Mesenchymal stem cell (in vitro differentiated cells and primary cell): Measurements from ENCODE around the gene ARPP21.

Experiments used
- DNase-seq: peaks from one replicate; pipeline ENCODE4 v3.0.0-alpha.2; 2013
- H2AFZ ChIP-seq: one replicate; pipeline ENCODE4 v1.6.1; 2013; ENCODE audit warnings: low read depth, mild to moderate bottlenecking, control low read depth, inconsistent platforms, low read length, moderate library complexity
- H2AK5ac ChIP-seq: 2 replicates; pipeline ENCODE4 v1.6.1; 2013; ENCODE audit warnings: low read length, moderate library complexity, mild to moderate bottlenecking, inconsistent platforms; ENCODE audit not compliant: severe bottlenecking
- H2BK120ac ChIP-seq: one replicate; pipeline ENCODE4 v1.6.1; 2013; ENCODE audit warnings: low read depth, mild to moderate bottlenecking, inconsistent platforms, low read length, moderate library complexity
- H2BK12ac ChIP-seq, 2 experiments: one replicate each; pipeline ENCODE4 v1.6.1; 2013; ENCODE audit warnings: inconsistent platforms in 2 of 2, low read length in 2 of 2, mild to moderate bottlenecking in 2 of 2, moderate library complexity in 2 of 2, control low read depth in 1 of 2
- H2BK15ac ChIP-seq: one replicate; pipeline ENCODE4 v1.6.1; 2013; ENCODE audit warnings: mild to moderate bottlenecking, low read depth, inconsistent platforms; ENCODE audit not compliant: poor library complexity, severe bottlenecking
- H2BK5ac ChIP-seq: 2 replicates; pipeline ENCODE4 v1.6.1; 2013; ENCODE audit warnings: low read depth, mild to moderate bottlenecking, low read length, control low read depth, inconsistent platforms; ENCODE audit not compliant: poor library complexity, severe bottlenecking
- H3K14ac ChIP-seq, 2 experiments: one replicate each; pipeline ENCODE4 v1.6.1; 2013; ENCODE audit warnings: inconsistent platforms in 2 of 2, low read length in 2 of 2, control low read depth in 1 of 2, mild to moderate bottlenecking in 1 of 2, moderate library complexity in 1 of 2
- H3K18ac ChIP-seq, 2 experiments: one replicate each; pipeline ENCODE4 v1.6.1; 2013; ENCODE audit warnings: inconsistent platforms in 2 of 2, low read length in 2 of 2, control low read depth in 1 of 2, low read depth in 1 of 2, mild to moderate bottlenecking in 1 of 2
- H3K23ac ChIP-seq, 2 experiments: one replicate each; pipeline ENCODE4 v1.6.1; 2013; ENCODE audit warnings: inconsistent platforms in 2 of 2, low read length in 2 of 2, mild to moderate bottlenecking in 2 of 2, moderate library complexity in 2 of 2, control low read depth in 1 of 2
- H3K27ac ChIP-seq: 2 replicates; pipeline ENCODE4 v1.5.1; 2013; ENCODE audit warnings: mild to moderate bottlenecking, moderate library complexity, low read length, control low read depth, inconsistent platforms; ENCODE audit not compliant: poor library complexity, severe bottlenecking
- H3K27me3 ChIP-seq, 2 experiments: 2 replicates each; pipeline versions ENCODE4 v1.6.1 to v1.7.0; 2013; ENCODE audit warnings: low read length in 2 of 2, mild to moderate bottlenecking in 2 of 2, moderate library complexity in 2 of 2, control low read depth in 1 of 2, inconsistent platforms in 1 of 2; ENCODE audit not compliant: control insufficient read depth in 1 of 2, insufficient read depth in 1 of 2
- H3K36me3 ChIP-seq, 2 experiments: 2 replicates each; pipeline versions ENCODE4 v1.6.1 to v1.7.0; 2013; ENCODE audit warnings: low read length in 2 of 2, control low read depth in 1 of 2, inconsistent platforms in 1 of 2, low read depth in 1 of 2, mild to moderate bottlenecking in 1 of 2; ENCODE audit not compliant: insufficient read depth in 2 of 2, control insufficient read depth in 1 of 2
- H3K4ac ChIP-seq, 2 experiments: one replicate each; pipeline ENCODE4 v1.6.1; 2013; ENCODE audit warnings: inconsistent platforms in 2 of 2, low read length in 2 of 2, mild to moderate bottlenecking in 2 of 2, moderate library complexity in 2 of 2, control low read depth in 1 of 2, low read depth in 1 of 2
- H3K4me1 ChIP-seq: 2 replicates; pipeline ENCODE4 v1.6.1; 2013; ENCODE audit warnings: low read depth, low read length, control low read depth; ENCODE audit not compliant: control insufficient read depth, insufficient read depth
- H3K4me2 ChIP-seq: 2 replicates; pipeline ENCODE4 v1.6.1; 2013; ENCODE audit warnings: low read length, mild to moderate bottlenecking, inconsistent platforms; ENCODE audit not compliant: poor library complexity, severe bottlenecking
- H3K4me3 ChIP-seq, 2 experiments: 2 replicates each; pipeline versions ENCODE4 v1.5.1 to v1.7.0; 2013; ENCODE audit warnings: low read length in 2 of 2, mild to moderate bottlenecking in 2 of 2, control low read depth in 1 of 2, low read depth in 1 of 2; ENCODE audit not compliant: insufficient read depth in 1 of 2
- H3K79me1 ChIP-seq: replicated peaks from 2 replicates; pipeline ENCODE4 v1.6.1; 2013; ENCODE audit warnings: mild to moderate bottlenecking, control low read depth, low read length, inconsistent platforms; ENCODE audit not compliant: poor library complexity, severe bottlenecking
- H3K9ac ChIP-seq: 2 replicates; pipeline ENCODE4 v1.7.0; 2013; ENCODE audit warnings: mild to moderate bottlenecking, low read length, moderate library complexity
- H3K9me3 ChIP-seq: 2 replicates; pipeline ENCODE4 v1.7.0; 2013; ENCODE audit warnings: mild to moderate bottlenecking, low read length; ENCODE audit not compliant: control insufficient read depth
- H4K8ac ChIP-seq: one replicate; pipeline ENCODE4 v1.6.1; 2013; ENCODE audit warnings: inconsistent platforms, mild to moderate bottlenecking, low read length, moderate library complexity
- H4K91ac ChIP-seq: one replicate; pipeline ENCODE4 v1.6.1; 2013; ENCODE audit warnings: mild to moderate bottlenecking, low read length, inconsistent platforms
- WGBS: methylation state at CpG from one replicate; pipeline ENCODE4 v1.1.7; 2013; ENCODE audit warnings: mixed read lengths; 5-methylcytosine and 5-hydroxymethylcytosine counted together

ARPP21 gene

GRCh38 chr3:35638980-35639253 lies 408 bp upstream of the ARPP21 start:
- no peak for DNase-seq

DNA sequence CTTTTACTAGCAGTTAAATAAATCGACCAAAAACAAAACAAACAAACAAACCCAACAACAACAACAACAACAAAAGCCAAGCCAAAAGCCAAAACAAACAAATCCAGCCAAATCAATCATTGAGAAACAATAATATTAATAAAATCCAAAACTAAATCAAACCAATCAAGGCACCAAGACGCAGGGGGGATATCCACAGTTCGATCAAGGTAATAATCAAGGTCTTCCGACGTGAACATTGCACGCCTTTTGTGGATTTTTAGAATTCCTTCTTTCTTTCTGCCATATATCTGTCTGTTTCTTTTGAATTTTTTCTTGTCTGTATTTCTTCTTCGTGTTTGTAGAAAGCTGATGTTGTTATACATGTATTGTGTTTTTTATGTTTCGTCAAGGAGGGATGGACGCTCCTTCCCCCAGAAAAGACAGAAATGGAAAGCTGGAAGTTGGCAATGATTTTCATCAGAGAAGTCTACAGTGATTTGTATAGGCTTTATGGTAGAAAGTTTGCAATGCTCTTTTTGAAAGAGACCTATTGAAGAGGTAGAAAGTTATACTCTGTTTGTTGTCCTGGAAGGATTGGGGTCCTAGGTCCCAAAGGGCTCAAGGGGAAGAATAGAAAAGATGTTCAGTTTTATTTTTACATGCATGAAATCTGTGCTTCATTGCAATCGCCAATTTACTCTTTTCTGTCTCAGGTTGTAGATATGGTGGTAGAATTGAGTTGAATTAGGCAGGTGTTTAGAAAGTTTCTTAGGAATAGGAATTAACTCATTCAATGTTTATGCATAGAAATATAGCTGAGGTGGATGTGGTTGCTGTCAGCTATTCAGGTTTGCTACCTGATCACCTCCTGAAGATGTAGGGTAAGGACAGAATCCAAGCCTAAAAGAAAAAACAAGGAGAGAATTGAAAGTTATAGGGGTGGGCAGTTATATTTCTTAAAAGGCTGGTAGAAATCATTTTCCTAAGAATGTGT lies 1.2 kb downstream of the ARPP21 start:
- 63% methylated on average over 10 of the region's 10 CpGs for WGBS
- Histone ChIP-seq H2AFZ (no peak overlapping the region), H3K9me3 (no peaks in the 10 kb centered on the region), H3K9ac (no peak overlapping the region), H3K18ac (no peak overlapping the region), H2AK5ac (no peak overlapping the region), H4K91ac (no peak overlapping the region), H3K4me2 (peak overlapping the region; percentile 76), H3K27ac (no peak overlapping the region), H4K8ac (no peak overlapping the region), H3K4me3 (peak overlapping the region; percentile 72 to 73), H2BK15ac (no peak overlapping the region), H2BK5ac (no peak overlapping the region), H2BK120ac (no peak overlapping the region), H3K4ac (no peak overlapping the region), H2BK12ac (no peak overlapping the region), H3K36me3 (no peaks in the 10 kb centered on the region), H3K27me3 (peaks cover 0 to 46% of the 10 kb centered on the region in 2 experiments), H3K79me1 (no peaks in the 10 kb centered on the region), H3K14ac (no peak overlapping the region), H3K4me1 (peaks cover 11% of the 10 kb centered on the region), H3K23ac (no peak overlapping the region)
- DNase-seq, result no peak

More at GRCh38 chr3:35638980-35639253, 408 bp upstream of the ARPP21 start:
- Histone ChIP-seq H3K18ac (peak overlapping the region in 1 of 2 experiments; percentile 8), H3K23ac (peak overlapping the region in 1 of 2 experiments; percentile 72), H3K14ac (no peak overlapping the region), H3K4me2 (peak overlapping the region; percentile 76), H3K27ac (no peak overlapping the region), H2AFZ (peak overlapping the region; percentile 3), H3K4me1 (peaks cover 11% of the 10 kb centered on the region), H4K8ac (no peak overlapping the region), H3K4me3 (peak overlapping the region; percentile 72 to 73), H2AK5ac (no peak overlapping the region), H2BK5ac (no peak overlapping the region), H3K4ac (no peak overlapping the region), H4K91ac (no peak overlapping the region), H2BK15ac (peak overlapping the region; percentile 40), H3K36me3 (no peaks in the 10 kb centered on the region), H2BK120ac (no peak overlapping the region), H3K9me3 (no peaks in the 10 kb centered on the region), H3K27me3 (peaks cover 0 to 46% of the 10 kb centered on the region in 2 experiments), H2BK12ac (no peak overlapping the region), H3K9ac (no peak overlapping the region), H3K79me1 (no peaks in the 10 kb centered on the region)
- WGBS, result 23% methylated on average over 21 of the region's 21 CpGs

DNA sequence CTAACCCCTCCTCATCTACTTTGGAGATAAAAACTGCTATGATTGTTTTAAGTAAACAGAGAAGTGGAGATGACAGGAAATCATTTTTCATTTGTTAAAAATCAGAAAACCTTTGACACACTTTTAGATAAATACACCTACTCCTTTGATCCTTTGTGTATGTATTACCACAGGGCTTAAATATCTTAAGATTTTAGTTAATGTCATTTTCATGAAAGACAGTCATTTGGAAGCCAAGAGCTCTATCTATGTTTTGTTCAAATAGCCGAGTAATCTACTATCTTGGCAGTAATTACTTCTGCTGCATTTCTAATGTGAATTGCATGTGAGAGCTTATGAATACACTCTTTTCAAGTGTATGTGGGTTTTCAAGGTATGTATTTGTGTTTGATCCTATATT lies 2.0 kb downstream of the ARPP21 start:
- Histone ChIP-seq H4K8ac (no peak overlapping the region), H3K4me3 (no peak overlapping the region), H3K36me3 (no peaks in the 10 kb centered on the region), H2BK12ac (no peak overlapping the region), H2BK15ac (no peak overlapping the region), H3K4ac (no peak overlapping the region), H3K27me3 (peaks cover 0 to 46% of the 10 kb centered on the region in 2 experiments), H2AFZ (no peak overlapping the region), H3K9ac (no peak overlapping the region), H4K91ac (no peak overlapping the region), H3K4me2 (no peak overlapping the region), H3K23ac (no peak overlapping the region), H3K14ac (no peak overlapping the region), H3K9me3 (no peaks in the 10 kb centered on the region), H2BK120ac (no peak overlapping the region), H2BK5ac (no peak overlapping the region), H3K79me1 (no peaks in the 10 kb centered on the region), H3K18ac (no peak overlapping the region), H3K4me1 (peaks cover 11% of the 10 kb centered on the region), H2AK5ac (no peak overlapping the region), H3K27ac (no peak overlapping the region)
- WGBS, result 100% methylated on average over 1 of the region's 1 CpG
- DNase-seq, result no peak

DNA sequence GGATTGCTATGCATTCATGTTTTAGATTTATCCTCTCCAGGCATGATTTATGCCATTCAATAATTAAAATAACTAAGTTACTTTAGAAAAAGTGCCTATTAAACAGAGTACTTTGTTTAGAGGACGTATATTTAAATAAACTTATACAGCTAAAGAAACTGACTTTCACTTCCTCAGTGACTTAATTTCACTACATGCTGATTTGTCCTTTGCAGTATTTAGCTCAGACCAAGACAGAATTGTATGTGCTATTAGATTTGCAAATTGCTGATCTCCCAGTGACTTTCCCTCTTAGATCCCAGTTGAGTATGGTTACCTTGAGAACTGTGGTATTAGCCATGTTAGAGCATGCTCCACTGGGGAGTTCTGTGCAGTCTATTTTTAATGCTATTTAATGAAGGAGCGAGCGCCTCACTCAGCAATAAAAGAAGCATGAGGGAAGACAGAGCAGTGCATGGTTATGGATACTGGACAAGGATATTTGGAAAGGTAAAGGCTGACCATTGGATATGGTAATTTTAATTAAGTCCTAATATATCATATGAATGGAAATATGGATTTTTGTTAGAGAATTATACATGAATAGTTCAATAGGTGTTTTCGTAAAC lies 2.7 kb downstream of the ARPP21 start:
- no peaks in the 10 kb centered on the region for H3K79me1 ChIP-seq
- H3K18ac ChIP-seq, result no peak overlapping the region
- peaks cover 0 to 46% of the 10 kb centered on the region in 2 experiments for H3K27me3 ChIP-seq
- 100% methylated on average over 2 of the region's 4 CpGs for WGBS
- no peaks in the 10 kb centered on the region for H3K9me3 ChIP-seq
- no peak overlapping the region for H3K4me3 ChIP-seq
- no peak overlapping the region for H2AFZ ChIP-seq
- no peak overlapping the region for H2AK5ac ChIP-seq
- no peak overlapping the region for H2BK12ac ChIP-seq
- H3K9ac ChIP-seq, result no peak overlapping the region
- H2BK5ac ChIP-seq, result no peak overlapping the region
- H2BK120ac ChIP-seq, result no peak overlapping the region
- no peak overlapping the region for H4K91ac ChIP-seq
- DNase-seq, result no peak
- no peak overlapping the region for H4K8ac ChIP-seq
- H3K4me1 ChIP-seq, result peaks cover 11% of the 10 kb centered on the region
- no peak overlapping the region for H3K23ac ChIP-seq
- no peak overlapping the region for H3K14ac ChIP-seq
- no peak overlapping the region for H3K4ac ChIP-seq
- no peak overlapping the region for H3K4me2 ChIP-seq
- H3K27ac ChIP-seq, result no peak overlapping the region
- H3K36me3 ChIP-seq, result no peaks in the 10 kb centered on the region
- no peak overlapping the region for H2BK15ac ChIP-seq
